ENCODE measurements around the gene CENPN.
A peak's percentile ranks its signal among the peaks of the same experiment; 100 is the strongest.

The CENPN gene

GRCh38 chr16:80996688-80997138 is 10.3 kb upstream of the CENPN start:
- Histone ChIP-seq H3K9me3 (ENCODE audit: low read length) (no peaks in the 10 kb centered on the region), H3K4me1 (ENCODE audit: insufficient read depth, low read length) (peaks cover 4% of the 10 kb centered on the region), H2AFZ (ENCODE audit: low read depth, low read length) (no peak overlapping the region), H3K27me3 (ENCODE audit: insufficient read depth, low read length) (no peaks in the 10 kb centered on the region), H3K4me3 (ENCODE audit: low read length) (no peak overlapping the region), H3K36me3 (ENCODE audit: insufficient read depth, low read length) (peaks cover 5% of the 10 kb centered on the region)

DNA sequence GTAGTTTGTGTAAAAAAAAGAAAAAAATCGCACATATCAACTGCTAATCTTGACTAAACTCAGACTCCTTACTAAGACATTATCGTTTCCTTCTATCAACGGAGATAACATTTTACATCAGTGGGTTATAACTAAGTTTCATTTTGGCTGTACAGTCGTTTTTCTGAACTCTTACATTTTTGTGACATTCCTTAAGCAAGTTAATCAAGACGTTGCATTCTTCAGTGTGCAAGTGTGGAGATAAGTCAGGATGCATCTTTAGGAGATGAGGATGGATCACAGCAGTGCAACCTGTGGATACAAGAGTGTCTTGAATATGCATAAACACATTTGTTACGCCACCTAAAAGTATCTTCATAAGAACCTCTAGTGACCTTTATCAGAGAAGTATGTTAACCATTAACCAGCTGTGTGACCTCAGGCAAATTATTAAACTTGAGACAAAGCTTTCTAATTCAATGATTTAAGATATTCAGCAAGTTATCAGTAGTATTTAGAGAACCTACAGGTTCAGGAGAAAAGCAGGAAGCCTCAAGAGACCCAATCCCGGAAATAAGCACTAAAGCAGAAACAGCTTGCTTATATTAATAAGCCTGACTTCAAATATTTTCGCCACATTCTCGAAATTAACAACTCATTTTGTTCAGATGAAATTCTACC is 9.7 kb upstream of the CENPN start:
- Histone ChIP-seq H3K4me3 (ENCODE audit: low read length) (no peak overlapping the region), H3K36me3 (ENCODE audit: insufficient read depth, low read length) (peaks cover 4% of the 10 kb centered on the region), H3K27me3 (ENCODE audit: insufficient read depth, low read length) (no peaks in the 10 kb centered on the region), H3K9me3 (ENCODE audit: low read length) (no peaks in the 10 kb centered on the region), H2AFZ (ENCODE audit: low read depth, low read length) (no peak overlapping the region), H3K4me1 (ENCODE audit: insufficient read depth, low read length) (peaks cover 4% of the 10 kb centered on the region)

- Histone ChIP-seq H2AFZ (ENCODE audit: low read depth, low read length) (no peak overlapping the region), H3K4me3 (ENCODE audit: low read length) (no peak overlapping the region), H3K27me3 (ENCODE audit: insufficient read depth, low read length) (no peaks in the 10 kb centered on the region), H3K9me3 (ENCODE audit: low read length) (no peaks in the 10 kb centered on the region), H3K4me1 (ENCODE audit: insufficient read depth, low read length) (peaks cover 3% of the 10 kb centered on the region), H3K36me3 (ENCODE audit: insufficient read depth, low read length) (peaks cover 4% of the 10 kb centered on the region)
Observed at GRCh38 chr16:80997964-80998620, 8.9 kb upstream of the CENPN start.

DNA sequence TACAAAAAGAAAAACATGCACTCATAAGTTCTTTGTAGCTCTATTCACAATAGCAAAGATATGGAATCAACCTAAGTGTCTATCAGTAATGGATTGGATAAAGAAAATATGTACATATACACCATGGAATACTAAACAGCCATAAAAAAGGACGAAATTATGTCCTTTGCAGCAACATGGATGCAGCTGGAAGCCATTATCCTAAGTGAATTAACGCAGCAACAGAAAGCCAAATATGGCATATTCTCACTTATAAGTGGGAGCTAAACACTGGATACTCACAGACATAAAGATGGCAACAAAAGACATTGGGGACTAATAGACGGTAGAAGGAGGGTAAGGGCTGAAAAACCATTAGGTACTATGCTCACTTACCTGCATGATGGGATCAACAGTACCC is 6.1 kb upstream of the CENPN start:
- Histone ChIP-seq H3K4me1 (ENCODE audit: insufficient read depth, low read length) (peaks cover 10% of the 10 kb centered on the region), H3K27me3 (ENCODE audit: insufficient read depth, low read length) (no peaks in the 10 kb centered on the region), H2AFZ (ENCODE audit: low read depth, low read length) (no peak overlapping the region), H3K4me3 (ENCODE audit: low read length) (no peak overlapping the region), H3K9me3 (ENCODE audit: low read length) (no peaks in the 10 kb centered on the region), H3K36me3 (ENCODE audit: insufficient read depth, low read length) (no peaks in the 10 kb centered on the region)

DNA sequence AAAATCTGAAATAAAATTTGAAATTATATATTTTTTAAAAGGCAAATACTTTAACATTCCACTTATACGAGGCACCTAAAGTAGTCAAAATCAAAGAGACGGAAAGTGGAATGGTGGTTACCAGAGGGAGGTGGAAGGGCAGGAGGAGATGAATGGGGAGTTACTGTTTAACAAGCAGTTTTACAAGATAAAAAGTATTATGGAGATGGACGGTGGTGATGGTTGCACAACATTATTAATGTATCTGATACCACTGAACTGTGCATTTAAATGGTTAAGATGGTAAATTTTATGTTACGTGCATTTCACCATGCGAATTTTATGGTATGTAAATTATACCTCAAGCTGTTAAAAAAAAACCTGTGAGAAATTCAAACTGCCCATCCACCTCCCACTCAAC is 5.7 kb upstream of the CENPN start:
- no peaks in the 10 kb centered on the region for H3K36me3 ChIP-seq (ENCODE audit: insufficient read depth, low read length)
- peaks cover 11% of the 10 kb centered on the region for H3K4me1 ChIP-seq (ENCODE audit: insufficient read depth, low read length)
- no peaks in the 10 kb centered on the region for H3K27me3 ChIP-seq (ENCODE audit: insufficient read depth, low read length)
- no peaks in the 10 kb centered on the region for H3K9me3 ChIP-seq (ENCODE audit: low read length)
- H2AFZ ChIP-seq (ENCODE audit: low read depth, low read length): no peak overlapping the region
- no peak overlapping the region for H3K4me3 ChIP-seq (ENCODE audit: low read length)

DNA sequence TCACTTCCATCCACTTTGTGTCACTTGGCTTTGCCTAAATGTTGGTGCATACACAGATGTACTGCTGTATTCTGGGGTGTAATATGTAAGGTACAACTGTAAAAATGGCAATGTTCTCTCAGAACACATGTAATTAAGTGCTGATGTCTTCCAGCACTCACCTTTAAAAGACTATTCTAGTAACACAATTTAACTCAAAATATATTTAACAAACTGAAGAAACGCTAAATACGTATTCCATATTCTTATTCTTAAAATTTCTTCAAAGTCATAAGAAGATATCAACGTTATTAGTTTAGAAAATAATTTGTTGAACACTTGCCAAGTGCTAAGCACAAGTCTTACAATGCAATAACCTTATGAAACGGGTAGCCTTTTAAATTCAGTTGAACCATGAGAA is 4.0 kb upstream of the CENPN start:
- Histone ChIP-seq H3K27me3 (ENCODE audit: insufficient read depth, low read length) (no peaks in the 10 kb centered on the region), H3K36me3 (ENCODE audit: insufficient read depth, low read length) (no peaks in the 10 kb centered on the region), H3K9me3 (ENCODE audit: low read length) (no peaks in the 10 kb centered on the region), H3K4me1 (ENCODE audit: insufficient read depth, low read length) (peaks cover 11% of the 10 kb centered on the region), H2AFZ (ENCODE audit: low read depth, low read length) (no peak overlapping the region), H3K4me3 (ENCODE audit: low read length) (no peak overlapping the region)

DNA sequence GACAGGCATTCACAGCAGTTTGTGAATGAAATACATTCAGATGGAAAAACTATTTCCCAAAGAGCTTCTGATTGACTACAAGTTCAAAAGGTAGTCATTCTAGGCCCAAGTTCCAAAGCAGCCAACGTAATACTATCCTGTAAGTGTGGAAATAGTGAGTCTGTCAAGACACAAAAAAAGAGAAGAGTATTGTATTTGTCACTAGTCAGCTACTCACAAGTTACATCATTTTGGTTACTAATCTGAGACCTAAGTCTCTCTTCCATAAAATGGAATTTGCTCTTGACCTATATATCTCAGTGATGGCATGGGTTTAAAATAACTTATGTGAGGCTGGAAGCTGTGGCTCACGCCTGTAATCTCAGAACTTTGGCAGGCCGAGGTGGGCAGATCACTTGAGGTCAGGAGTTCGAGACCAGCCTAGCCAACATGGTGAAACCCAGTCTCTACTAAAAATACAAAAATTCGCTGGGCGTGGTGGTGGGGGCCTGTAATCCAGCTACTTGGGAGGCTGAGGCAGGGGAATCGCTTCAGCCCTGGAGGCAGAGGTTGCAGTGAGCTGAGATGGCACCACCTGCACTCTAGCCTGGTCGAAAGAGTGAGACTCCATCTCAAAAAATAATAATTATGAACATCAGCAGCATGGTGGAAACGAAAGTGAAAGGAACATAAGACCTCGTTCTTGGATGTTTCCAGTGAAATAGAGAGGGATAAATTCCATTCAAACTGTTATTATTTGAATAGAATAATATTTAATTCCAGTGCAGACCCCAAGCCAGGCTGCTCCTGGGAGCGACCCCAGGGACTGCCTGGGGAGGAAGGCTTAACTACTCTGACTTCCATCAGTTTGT is 3.2 kb upstream of the CENPN start:
- Histone ChIP-seq H3K4me1 (ENCODE audit: insufficient read depth, low read length) (peaks cover 13% of the 10 kb centered on the region), H3K27me3 (ENCODE audit: insufficient read depth, low read length) (no peaks in the 10 kb centered on the region), H3K4me3 (ENCODE audit: low read length) (no peak overlapping the region), H3K36me3 (ENCODE audit: insufficient read depth, low read length) (no peaks in the 10 kb centered on the region), H2AFZ (ENCODE audit: low read depth, low read length) (no peak overlapping the region), H3K9me3 (ENCODE audit: low read length) (no peaks in the 10 kb centered on the region)

- Histone ChIP-seq H3K4me3 (ENCODE audit: low read length) (peak overlapping the region; percentile 8), H3K4me1 (ENCODE audit: insufficient read depth, low read length) (peaks cover 13% of the 10 kb centered on the region), H3K9me3 (ENCODE audit: low read length) (no peaks in the 10 kb centered on the region), H3K27me3 (ENCODE audit: insufficient read depth, low read length) (no peaks in the 10 kb centered on the region), H3K36me3 (ENCODE audit: insufficient read depth, low read length) (no peaks in the 10 kb centered on the region), H2AFZ (ENCODE audit: low read depth, low read length) (no peak overlapping the region)
Observed at GRCh38 chr16:81004646-81005353, 2.2 kb upstream of the CENPN start.

DNA sequence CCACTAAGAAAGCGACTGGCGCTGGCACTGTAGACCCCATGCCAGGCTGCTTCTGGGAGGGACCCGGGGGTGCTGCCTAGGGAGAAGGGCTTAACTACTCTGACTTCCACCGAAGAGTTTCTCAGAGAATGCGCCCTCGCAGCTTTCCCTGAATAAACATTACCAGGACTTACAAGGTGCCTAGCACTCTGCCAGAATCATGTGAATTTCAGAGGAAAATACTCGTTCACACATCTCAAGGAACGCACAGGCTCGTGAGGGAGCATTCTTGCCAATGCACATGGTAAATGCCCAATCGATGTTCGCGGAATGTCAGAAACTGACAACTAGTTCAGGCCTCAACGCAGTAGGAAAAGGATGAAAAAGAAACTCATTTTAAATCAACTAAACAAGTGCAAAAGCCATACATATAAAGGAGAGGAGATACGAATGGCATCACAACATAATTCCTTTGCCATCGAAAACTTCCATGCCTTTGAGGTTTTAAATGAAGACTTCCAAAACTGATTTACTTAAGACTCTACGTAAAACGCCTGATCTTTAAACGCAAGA is 1.3 kb upstream of the CENPN start:
- peak overlapping the region; percentile 66 for H3K4me3 ChIP-seq (ENCODE audit: low read length)
- no peaks in the 10 kb centered on the region for H3K9me3 ChIP-seq (ENCODE audit: low read length)
- no peaks in the 10 kb centered on the region for H3K27me3 ChIP-seq (ENCODE audit: insufficient read depth, low read length)
- peak overlapping the region; percentile 62 for H2AFZ ChIP-seq (ENCODE audit: low read depth, low read length)
- H3K36me3 ChIP-seq (ENCODE audit: insufficient read depth, low read length): no peaks in the 10 kb centered on the region
- peaks cover 13% of the 10 kb centered on the region for H3K4me1 ChIP-seq (ENCODE audit: insufficient read depth, low read length)

GRCh38 chr16:81006211-81006812 is 702 bp upstream of the CENPN start:
- H3K9me3 ChIP-seq (ENCODE audit: low read length): no peaks in the 10 kb centered on the region
- no peaks in the 10 kb centered on the region for H3K36me3 ChIP-seq (ENCODE audit: insufficient read depth, low read length)
- H3K4me3 ChIP-seq (ENCODE audit: low read length): peak overlapping the region; percentile 66
- peak overlapping the region; percentile 62 for H2AFZ ChIP-seq (ENCODE audit: low read depth, low read length)
- no peaks in the 10 kb centered on the region for H3K27me3 ChIP-seq (ENCODE audit: insufficient read depth, low read length)
- H3K4me1 ChIP-seq (ENCODE audit: insufficient read depth, low read length): peaks cover 13% of the 10 kb centered on the region

- Histone ChIP-seq H3K9me3 (ENCODE audit: low read length) (no peaks in the 10 kb centered on the region), H3K4me3 (ENCODE audit: low read length) (peak overlapping the region; percentile 66), H2AFZ (ENCODE audit: low read depth, low read length) (no peak overlapping the region), H3K4me1 (ENCODE audit: insufficient read depth, low read length) (peaks cover 13% of the 10 kb centered on the region), H3K36me3 (ENCODE audit: insufficient read depth, low read length) (peaks cover 18% of the 10 kb centered on the region), H3K27me3 (ENCODE audit: insufficient read depth, low read length) (no peaks in the 10 kb centered on the region)
Observed at GRCh38 chr16:81008505-81008789, 1.4 kb downstream of the CENPN start.

DNA sequence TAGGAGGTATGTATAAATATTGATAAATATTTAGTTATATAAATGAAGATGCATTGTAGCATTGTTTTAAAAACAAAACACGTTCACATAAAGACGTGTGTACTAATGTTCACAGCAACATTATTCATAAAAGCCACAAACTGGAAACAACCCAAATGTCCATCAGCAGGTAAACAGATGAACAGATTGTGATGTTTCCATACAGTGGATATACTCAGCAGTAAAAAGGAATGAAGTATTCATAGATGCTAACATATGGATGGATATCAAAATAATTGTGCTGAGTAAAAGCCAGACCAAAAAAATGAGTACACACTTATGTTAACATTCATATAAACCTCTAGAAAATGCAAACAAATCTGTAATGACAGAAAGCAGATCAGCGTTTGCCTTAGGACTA is 6.0 kb downstream of the CENPN start:
- no peaks in the 10 kb centered on the region for H3K27me3 ChIP-seq (ENCODE audit: insufficient read depth, low read length)
- no peaks in the 10 kb centered on the region for H3K9me3 ChIP-seq (ENCODE audit: low read length)
- peaks cover 56% of the 10 kb centered on the region for H3K36me3 ChIP-seq (ENCODE audit: insufficient read depth, low read length)
- no peak overlapping the region for H2AFZ ChIP-seq (ENCODE audit: low read depth, low read length)
- H3K4me1 ChIP-seq (ENCODE audit: insufficient read depth, low read length): peaks cover 2% of the 10 kb centered on the region
- H3K4me3 ChIP-seq (ENCODE audit: low read length): no peak overlapping the region
